Neural cell (in vitro differentiated cells): ENCODE data around the gene NLRP6.

Source experiments
- CTCF ChIP-seq: fragments of 450-650 bp; IDR thresholded peaks from 2 replicates; pipeline ENCODE4 v1.5.1; 2014; ENCODE audit warnings: antibody characterized with exemption, mild to moderate bottlenecking, moderate library complexity; ENCODE audit not compliant: poor library complexity, severe bottlenecking
- EP300 ChIP-seq: fragments of 450-650 bp; conservative IDR thresholded peaks from 2 replicates; pipeline ENCODE4 v1.6.1; 2014; ENCODE audit warnings: antibody characterized with exemption, mild to moderate bottlenecking, moderate library complexity; ENCODE audit not compliant: poor library complexity, severe bottlenecking
- EZH2 ChIP-seq: fragments of 200-600, 300-800 bp; shearing (Covaris generic), sonication (generic); IDR thresholded peaks from 2 replicates; pipeline ENCODE4 v1.6.1; 2014; ENCODE audit warnings: antibody characterized with exemption, low read length, borderline replicate concordance, mild to moderate bottlenecking; ENCODE audit not compliant: insufficient read depth, poor library complexity, severe bottlenecking
- MXI1 ChIP-seq: fragments of 450-650 bp; conservative IDR thresholded peaks from 2 replicates; pipeline ENCODE4 v1.6.1; 2014; ENCODE audit warnings: antibody characterized with exemption, mild to moderate bottlenecking; ENCODE audit not compliant: poor library complexity, severe bottlenecking
- RAD21 ChIP-seq: fragments of 450-650 bp; conservative IDR thresholded peaks from 2 replicates; pipeline ENCODE4 v1.6.1; 2014; ENCODE audit warnings: antibody characterized with exemption, mild to moderate bottlenecking, moderate library complexity
- REST ChIP-seq: IDR thresholded peaks from 2 replicates; pipeline ENCODE4 v1.6.1; 2012; ENCODE audit warnings: borderline replicate concordance
- TAF1 ChIP-seq: IDR thresholded peaks from 2 replicates; pipeline ENCODE4 v1.6.1; 2012; ENCODE audit warnings: low read depth

GRCh38 chr11:282630-283360 is 4.6 kb downstream of the NLRP6 start:
- TF ChIP-seq EZH2 (no peak), CTCF (no peak), REST (no peak), EP300 (no peak), MXI1 (no peak), TAF1 (no peak), RAD21 (no peak)
